NT2/D1 (cell line): ENCODE data around the gene NGF.

Source experiments
- YY1 ChIP-seq: IDR thresholded peaks from 2 replicates; pipeline ENCODE4 v1.6.1; 2011; ENCODE audit not compliant: insufficient read length, insufficient read depth
- ZNF274 ChIP-seq: IDR thresholded peaks from 2 replicates; pipeline ENCODE4 v1.6.1; 2011; ENCODE audit warnings: mild to moderate bottlenecking, low read depth, low read length

DNA sequence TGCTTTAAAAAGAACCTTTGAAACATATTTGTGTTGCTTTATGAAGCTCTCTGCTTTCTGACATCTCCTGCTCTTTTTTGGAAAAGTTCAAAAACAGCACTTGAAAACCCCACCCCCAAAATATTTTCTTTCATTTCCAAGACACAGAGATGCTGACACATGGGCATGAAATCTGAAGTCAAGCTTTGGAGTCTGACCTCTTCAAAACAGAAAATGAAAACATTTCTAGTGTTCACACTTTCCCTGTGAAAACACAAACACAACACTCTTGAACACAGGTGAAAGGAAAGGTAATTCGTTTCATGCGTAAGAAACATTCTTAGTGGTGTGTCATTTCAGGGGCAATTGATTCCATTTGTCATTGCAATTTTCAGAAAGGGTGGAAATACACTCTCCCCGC lies 10.8 kb downstream of the NGF start:
- TF ChIP-seq YY1 (no peak), ZNF274 (no peak)
